Ovary (tissue), 9 donors: ENCODE results near the gene LEMD2. TPM values are rescaled to one million over a fixed set of nuclear protein-coding genes. Genes with fewer than 3 reads are reported as not detected.

Experiments
- DNase-seq, 5 donors: peaks; one replicate each; pipeline ENCODE4 v3.0.0-alpha.2; 2019 to 2020
- H3K27ac ChIP-seq, 2 donors: fragments of 200-600 bp; one replicate each; pipeline versions ENCODE4 v1.5.1 to v1.8.0; 2019 to 2022
- H3K27me3 ChIP-seq: fragments of 200-600 bp; one replicate; pipeline ENCODE4 v1.8.0; 2022
- H3K36me3 ChIP-seq: fragments of 200-600 bp; sonication (generic); one replicate; pipeline ENCODE4 v1.5.1; 2019
- H3K4me1 ChIP-seq: one replicate; pipeline ENCODE4 v1.8.1; 2013; ENCODE audit warnings: mild to moderate bottlenecking, moderate library complexity; ENCODE audit not compliant: insufficient read depth
- H3K4me3 ChIP-seq: fragments of 200-600 bp; sonication (generic); one replicate; pipeline ENCODE4 v1.5.1; 2017
- H3K9me3 ChIP-seq, 2 donors: fragments of 200-600 bp in 1 of 2; sonication (generic) in 1 of 2; one replicate each; pipeline versions ENCODE4 v1.5.1 to v1.8.1; 2013 to 2019; ENCODE audit warnings: mild to moderate bottlenecking in 1 of 2, moderate library complexity in 1 of 2
- CTCF ChIP-seq, 3 donors: fragments of 450-650 bp in 2 of 3; fragments of 200-600 bp in 1 of 3; IDR thresholded peaks; one replicate each; pipeline versions ENCODE4 v1.5.1 to v1.8.0; 2016 to 2022; ENCODE audit warnings: antibody characterized with exemption in 3 of 3, mild to moderate bottlenecking in 1 of 3
- EP300 ChIP-seq: sonication (generic); formaldehyde crosslinking; IDR thresholded peaks from one replicate; pipeline ENCODE4 v1.6.1; 2017; ENCODE audit warnings: antibody characterized with exemption
- POLR2A ChIP-seq: fragments of 450-650 bp; IDR thresholded peaks from one replicate; pipeline ENCODE4 v1.6.1; 2017; ENCODE audit warnings: antibody characterized with exemption, mild to moderate bottlenecking, moderate library complexity
- WGBS, 3 donors: extraction: QIAGEN DNeasy Blood & Tissue Kit in 1 of 3; methylation state at CpG; one replicate each; pipeline versions ENCODE4 v1.1.5 to v1.1.7; 2013 to 2017; 5-methylcytosine and 5-hydroxymethylcytosine counted together
- intact Hi-C, 4 donors: fragments of 100-400 bp; cut with DNase I; formaldehyde crosslinking; loops; one replicate each; pipeline versions ENCODE4 v1.11.0 to v1.15.1; 2022 to 2023
- polyA plus RNA-seq, 2 donors: library from polyadenylated mRNA; stranded (reverse); fragments of 200-250 nt in 1 of 2; fragments of 350-450 nt in 1 of 2; fragmentation: Illumina TruSeq in 1 of 2; extraction: RNeasy Lipid Tissue Mini Kit (QIAGEN cat#74804) in 1 of 2; gene quantifications; one replicate each; pipeline ENCODE4 v1.2.3, GENCODE V29; 2013 to 2014
- total RNA-seq, 7 donors: library from RNA; depleted of rRNA in 2 of 7; stranded (reverse); fragments of >200 nt in 2 of 7; fragmentation: NEBNext Ultra II Directional in 3 of 7; extraction: Animal tissue kit (Norgen Biotek cat#: 25700) in 3 of 7; gene quantifications; one replicate each; pipeline versions ENCODE4 v1.1.0 to v1.2.4, GENCODE V29; 2016 to 2023
- donor health status: DM: no; HTN: no; CAD: no; lungs with moderate emphysema.
- donor health status: DM: no; HTN: no; CAD: no.
- donor health status: Bipolar disorder and iron deficiency.
- donor health status: DM: yes; HTN: yes; CAD: no.
- donor health status: DM: no; HTN: no; CAD: no.
- donor health status: DM: yes; HTN: yes; CAD: no.

Gene LEMD2
- total and polyA plus RNA-seq, 9 donors: 41.7 to 66.8 (median 56.7) TPM

DNA sequence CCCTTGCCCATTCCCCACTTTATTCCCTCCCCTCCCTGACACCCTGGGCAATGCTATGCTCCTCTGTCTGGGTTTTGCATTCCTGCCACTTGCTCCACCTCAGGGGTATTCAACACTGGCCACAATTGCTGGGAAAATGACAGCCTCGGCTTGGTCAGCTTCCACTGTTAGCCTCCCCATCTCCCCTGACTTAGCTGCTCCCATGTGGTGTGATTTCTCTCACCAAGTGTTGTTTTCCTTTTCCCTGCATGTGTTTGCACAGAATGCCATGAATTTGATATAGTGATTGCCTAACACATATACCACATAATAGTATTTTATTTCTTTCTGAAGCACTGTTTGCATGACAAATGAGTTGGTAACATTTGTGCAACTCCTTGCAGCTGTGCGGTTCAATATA is 1.4 kb upstream of the LEMD2 start:
- H3K36me3 ChIP-seq: no peaks in the 10 kb centered on the region
- peaks cover 18% of the 10 kb centered on the region for H3K4me1 ChIP-seq
- intact Hi-C loops: no loop called here
- no peaks in the 10 kb centered on the region for H3K27me3 ChIP-seq
- H3K9me3 ChIP-seq: no peaks in the 10 kb centered on the region
- TF ChIP-seq CTCF (IDR thresholded peaks at IDR 0.05): no peak
- WGBS, 3 donors: 82 to 89% (median 83%) methylated on average over 2 of the region's 2 CpGs
- no peak for DNase-seq
- H3K27ac ChIP-seq: no peak overlapping the region
- H3K4me3 ChIP-seq: no peak overlapping the region

DNA sequence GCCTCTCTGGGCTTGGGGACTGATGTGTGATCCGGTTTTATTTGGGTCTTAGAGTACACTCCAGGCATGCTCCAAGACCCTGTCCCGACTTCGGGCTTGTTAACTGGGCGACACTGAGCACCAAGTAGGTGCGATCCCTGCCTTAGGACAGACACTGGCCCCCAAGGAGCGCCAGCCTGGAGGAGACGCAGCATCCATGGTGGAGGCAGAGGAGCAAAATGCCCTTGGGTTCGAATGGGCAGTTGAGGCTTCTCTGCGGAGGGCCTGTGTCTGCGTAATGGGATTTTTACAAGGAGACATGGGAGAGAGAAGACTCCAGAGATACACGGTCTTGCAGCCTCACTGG is 593 bp upstream of the LEMD2 start:
- intact Hi-C loops: loop anchor here in 1 of 4 donors (5.0 kb wide), 1 partner anchor 212 kb away; no protein-coding TSS in a partner anchor
- WGBS, 3 donors: 90% methylated on average over 11 of the region's 11 CpGs
- DNase-seq: peak; percentile 29 to 53 (median 50)

DNA sequence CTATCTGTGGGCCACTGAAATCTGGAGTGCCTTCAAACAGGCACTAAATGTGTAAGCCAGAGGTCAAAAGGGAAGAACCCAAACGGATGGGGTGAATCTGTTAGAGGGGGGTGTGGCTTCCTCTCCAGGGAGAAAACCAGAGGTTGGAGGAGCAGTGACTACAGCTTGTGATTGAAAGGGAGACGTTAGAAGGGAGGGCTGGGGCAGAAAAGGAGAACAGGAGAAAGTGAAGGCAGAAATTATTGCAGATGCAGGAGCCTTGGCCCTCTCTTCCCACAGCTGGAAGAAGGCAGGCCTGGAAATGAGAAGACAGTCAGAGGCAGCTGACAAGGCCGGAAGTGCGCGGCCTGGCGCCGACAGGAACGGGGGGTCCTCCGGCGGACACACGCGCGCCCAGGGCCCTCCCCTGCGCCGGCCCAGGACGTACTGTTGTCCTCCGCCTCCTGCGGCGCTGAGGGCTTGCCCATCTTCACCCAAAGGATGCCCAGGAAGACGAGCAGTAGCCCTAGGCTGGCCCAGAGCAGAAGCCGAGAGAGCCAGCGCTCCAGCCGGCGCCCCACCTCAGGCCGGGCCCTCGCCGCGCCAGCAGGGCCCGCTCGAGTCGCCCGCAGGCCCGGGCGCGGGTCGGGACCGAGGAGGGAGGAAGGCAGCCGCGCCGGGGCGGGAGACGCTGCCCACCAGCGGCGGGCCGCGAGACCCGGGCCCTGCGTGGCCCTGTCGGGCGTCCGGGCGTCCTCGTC is 806 bp downstream of the LEMD2 start:
- no peaks in the 10 kb centered on the region for H3K9me3 ChIP-seq
- DNase-seq: peak; percentile 72 to 85 (median 75)
- H3K27me3 ChIP-seq: no peaks in the 10 kb centered on the region
- H3K27ac ChIP-seq: peak overlapping the region; percentile 93 to 99
- no peaks in the 10 kb centered on the region for H3K36me3 ChIP-seq
- no peak for TF ChIP-seq EP300
- TF ChIP-seq POLR2A: peak; percentile 56
- peak overlapping the region; percentile 82 for H3K4me3 ChIP-seq
- intact Hi-C loops: loop anchor here in 1 of 4 donors (5.0 kb wide), 1 partner anchor 211 kb away; no protein-coding TSS in a partner anchor
- peaks cover 22% of the 10 kb centered on the region for H3K4me1 ChIP-seq
- 0 to 2% (median 0%) methylated on average over 23 to 53 of the region's 53 CpGs for WGBS, 3 donors

More for the DNA sequence above, 593 bp upstream of the LEMD2 start:
- Histone ChIP-seq H3K4me1 (peaks cover 22% of the 10 kb centered on the region), H3K27me3 (no peaks in the 10 kb centered on the region), H3K27ac (peak overlapping the region in 1 of 2 donors; percentile 99), H3K9me3 (no peaks in the 10 kb centered on the region), H3K36me3 (no peaks in the 10 kb centered on the region), H3K4me3 (peak overlapping the region; percentile 82)
- TF ChIP-seq POLR2A (no peak), CTCF (IDR thresholded peaks at IDR 0.05) (no peak), EP300 (no peak)

GRCh38 chr6:33787346-33787953 is 1.5 kb downstream of the LEMD2 start:
- Histone ChIP-seq H3K9me3 (no peaks in the 10 kb centered on the region), H3K36me3 (no peaks in the 10 kb centered on the region), H3K4me1 (peaks cover 22% of the 10 kb centered on the region), H3K4me3 (peak overlapping the region; percentile 82), H3K27ac (peak overlapping the region; percentile 93 to 99), H3K27me3 (no peaks in the 10 kb centered on the region)
- intact Hi-C loops: loop anchor here in 1 of 4 donors (5.0 kb wide), 1 partner anchor 210 kb away; no protein-coding TSS in a partner anchor
- no peak for DNase-seq
- 32 to 35% (median 34%) methylated on average over 7 of the region's 7 CpGs for WGBS, 3 donors
- no peak for TF ChIP-seq CTCF (IDR thresholded peaks at IDR 0.05)
- TF ChIP-seq POLR2A: no peak
- no peak for TF ChIP-seq EP300

GRCh38 chr6:33786736-33787135 is 2.2 kb downstream of the LEMD2 start:
- no peaks in the 10 kb centered on the region for H3K9me3 ChIP-seq
- H3K27me3 ChIP-seq: no peaks in the 10 kb centered on the region
- WGBS, 3 donors: 58 to 71% (median 58%) methylated on average over 3 of the region's 3 CpGs
- no peak for TF ChIP-seq CTCF (IDR thresholded peaks at IDR 0.05)
- no peak for TF ChIP-seq POLR2A
- no peak overlapping the region for H3K27ac ChIP-seq
- no peak overlapping the region for H3K4me3 ChIP-seq
- no peaks in the 10 kb centered on the region for H3K36me3 ChIP-seq
- peaks cover 22% of the 10 kb centered on the region for H3K4me1 ChIP-seq
- no peak for DNase-seq
- intact Hi-C loops: loop anchor here in 1 of 4 donors (5.0 kb wide), 1 partner anchor 209 kb away; no protein-coding TSS in a partner anchor
